Erythroblast (primary cell): ENCODE data around the gene EEIG2.
"Not testable (repeated sequence)": the region's sequence is repeated elsewhere in the genome, so short reads cannot be mapped to it uniquely, and the experiment has no call there.

ENCODE experiments used
- GATA1 ChIP-seq: IDR thresholded peaks from 2 replicates; pipeline ENCODE4 v1.6.1; 2011; ENCODE audit warnings: low read depth, mild to moderate bottlenecking, control low read depth, low read length, moderate library complexity
- POLR2A ChIP-seq: IDR thresholded peaks from 2 replicates; pipeline ENCODE4 v1.6.1; 2011; ENCODE audit warnings: mild to moderate bottlenecking, low read length

- TF ChIP-seq POLR2A, GATA1: not testable (repeated sequence)
Measured at GRCh38 chr1:108513914-108514313, 46.0 kb upstream of the EEIG2 start.
